Epithelial cell of proximal tubule (primary cell): ENCODE results near the gene TSPAN11. TPM values are rescaled to one million over a fixed set of nuclear protein-coding genes. Genes with fewer than 3 reads are reported as not detected.
A peak's percentile ranks its signal among the peaks of the same experiment; 100 is the strongest.
"Not testable (repeated sequence)": the region's sequence is repeated elsewhere in the genome, so short reads cannot be mapped to it uniquely, and the experiment has no call there.

Experiments
- DNase-seq: peaks from one replicate; pipeline ENCODE4 v3.0.0-alpha.2; 2011; ENCODE audit warnings: low read depth
- H3K4me3 ChIP-seq: 2 replicates; pipeline ENCODE4 v1.5.1; 2011; ENCODE audit warnings: low read depth, mild to moderate bottlenecking, low read length
- CTCF ChIP-seq: conservative IDR thresholded peaks from 2 replicates; pipeline ENCODE4 v1.5.1; 2012; ENCODE audit warnings: low read depth, mild to moderate bottlenecking, low read length
- total RNA-seq: library from RNA; depleted of rRNA; stranded (reverse); fragments of >200 nt; gene quantifications from 2 replicates; pipeline ENCODE4 v1.2.3, GENCODE V29; 2015

TSPAN11 gene
- total RNA-seq, 1 donor from 2014 or later = 1.3 TPM

- TF ChIP-seq CTCF = no peak
- no peak overlapping the region for H3K4me3 ChIP-seq
- no peak for DNase-seq
These were observed 94.0 kb downstream of the TSPAN11 start for GRCh38 chr12:31020385-31021166.

- H3K4me3 ChIP-seq = no peak overlapping the region
- no peak for DNase-seq
- TF ChIP-seq CTCF = no peak
These were observed 94.6 kb downstream of the TSPAN11 start for GRCh38 chr12:31021181-31021580.

- peak; percentile 19 for TF ChIP-seq CTCF
- no peak overlapping the region for H3K4me3 ChIP-seq
- DNase-seq = no peak
These were observed 95.4 kb downstream of the TSPAN11 start for GRCh38 chr12:31021809-31022494.

- no peak for DNase-seq
- H3K4me3 ChIP-seq = no peak overlapping the region
- TF ChIP-seq CTCF = no peak
These were observed 96.8 kb downstream of the TSPAN11 start for GRCh38 chr12:31023271-31023724.

GRCh38 chr12:31026202-31026601 is 99.7 kb downstream of the TSPAN11 start:
- no peak for DNase-seq
- H3K4me3 ChIP-seq = no peak overlapping the region
- TF ChIP-seq CTCF = no peak

GRCh38 chr12:31027006-31027405 is 100.5 kb downstream of the TSPAN11 start:
- not testable (repeated sequence) for DNase-seq, H3K4me3 ChIP-seq

GRCh38 chr12:31029468-31029867 is 102.9 kb downstream of the TSPAN11 start:
- TF ChIP-seq CTCF = no peak
- H3K4me3 ChIP-seq = no peak overlapping the region
- DNase-seq = no peak
